Measurements from ENCODE around the gene CEP57L1.

CEP57L1 gene

DNA sequence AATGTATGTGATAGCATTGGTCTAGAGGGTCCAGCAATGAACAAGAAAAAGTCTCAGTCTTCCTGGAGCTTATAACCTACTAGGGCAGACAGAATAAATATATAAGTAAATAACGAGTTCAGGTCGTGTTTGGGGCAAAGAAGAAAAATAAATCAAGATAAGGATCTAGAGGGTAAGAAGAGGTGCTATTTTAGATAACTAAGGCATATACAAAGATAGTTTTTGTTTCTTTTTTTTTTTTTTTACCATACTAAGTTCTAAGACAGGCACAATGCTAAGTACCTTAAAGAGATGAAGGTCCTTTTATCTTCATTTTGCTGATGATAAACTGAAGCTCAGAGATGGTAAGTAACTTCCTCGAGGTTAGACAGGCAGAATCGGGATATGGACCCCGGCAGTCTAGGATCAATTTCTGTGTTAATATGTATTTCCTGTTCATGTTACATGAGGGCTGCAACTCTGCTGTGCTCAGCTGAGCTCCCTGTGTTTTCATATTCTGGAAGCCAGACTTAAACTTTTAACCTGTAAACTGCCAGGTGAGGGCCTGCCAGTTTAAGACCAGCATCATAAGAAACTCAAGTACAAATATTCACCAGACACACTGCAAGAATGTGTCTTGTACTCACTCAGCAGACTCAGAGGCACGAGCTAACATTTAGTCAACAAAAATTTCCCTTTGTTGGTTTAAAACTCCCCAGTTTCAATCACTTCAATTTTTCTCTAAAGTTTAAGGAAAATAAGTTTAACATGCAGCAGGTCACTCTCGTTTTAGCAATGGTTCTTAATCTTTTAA, 24.0 kb upstream of the CEP57L1 start:
- no peak for DNase-seq (ENCODE audit: low read depth)
- TF ChIP-seq, protein P1, sequence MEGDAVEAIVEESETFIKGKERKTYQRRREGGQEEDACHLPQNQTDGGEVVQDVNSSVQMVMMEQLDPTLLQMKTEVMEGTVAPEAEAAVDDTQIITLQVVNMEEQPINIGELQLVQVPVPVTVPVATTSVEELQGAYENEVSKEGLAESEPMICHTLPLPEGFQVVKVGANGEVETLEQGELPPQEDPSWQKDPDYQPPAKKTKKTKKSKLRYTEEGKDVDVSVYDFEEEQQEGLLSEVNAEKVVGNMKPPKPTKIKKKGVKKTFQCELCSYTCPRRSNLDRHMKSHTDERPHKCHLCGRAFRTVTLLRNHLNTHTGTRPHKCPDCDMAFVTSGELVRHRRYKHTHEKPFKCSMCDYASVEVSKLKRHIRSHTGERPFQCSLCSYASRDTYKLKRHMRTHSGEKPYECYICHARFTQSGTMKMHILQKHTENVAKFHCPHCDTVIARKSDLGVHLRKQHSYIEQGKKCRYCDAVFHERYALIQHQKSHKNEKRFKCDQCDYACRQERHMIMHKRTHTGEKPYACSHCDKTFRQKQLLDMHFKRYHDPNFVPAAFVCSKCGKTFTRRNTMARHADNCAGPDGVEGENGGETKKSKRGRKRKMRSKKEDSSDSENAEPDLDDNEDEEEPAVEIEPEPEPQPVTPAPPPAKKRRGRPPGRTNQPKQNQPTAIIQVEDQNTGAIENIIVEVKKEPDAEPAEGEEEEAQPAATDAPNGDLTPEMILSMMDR (IDR thresholded peaks at IDR 0.05; ENCODE audit: low read depth, low read length, missing control alignments) = no peak
- H3K4me3 ChIP-seq (ENCODE audit: low read depth, low read length) = no peak overlapping the region
- in situ Hi-C loops (cut with HindIII; ENCODE audit: low sequenced_read_pairs) = no loop called here

DNA sequence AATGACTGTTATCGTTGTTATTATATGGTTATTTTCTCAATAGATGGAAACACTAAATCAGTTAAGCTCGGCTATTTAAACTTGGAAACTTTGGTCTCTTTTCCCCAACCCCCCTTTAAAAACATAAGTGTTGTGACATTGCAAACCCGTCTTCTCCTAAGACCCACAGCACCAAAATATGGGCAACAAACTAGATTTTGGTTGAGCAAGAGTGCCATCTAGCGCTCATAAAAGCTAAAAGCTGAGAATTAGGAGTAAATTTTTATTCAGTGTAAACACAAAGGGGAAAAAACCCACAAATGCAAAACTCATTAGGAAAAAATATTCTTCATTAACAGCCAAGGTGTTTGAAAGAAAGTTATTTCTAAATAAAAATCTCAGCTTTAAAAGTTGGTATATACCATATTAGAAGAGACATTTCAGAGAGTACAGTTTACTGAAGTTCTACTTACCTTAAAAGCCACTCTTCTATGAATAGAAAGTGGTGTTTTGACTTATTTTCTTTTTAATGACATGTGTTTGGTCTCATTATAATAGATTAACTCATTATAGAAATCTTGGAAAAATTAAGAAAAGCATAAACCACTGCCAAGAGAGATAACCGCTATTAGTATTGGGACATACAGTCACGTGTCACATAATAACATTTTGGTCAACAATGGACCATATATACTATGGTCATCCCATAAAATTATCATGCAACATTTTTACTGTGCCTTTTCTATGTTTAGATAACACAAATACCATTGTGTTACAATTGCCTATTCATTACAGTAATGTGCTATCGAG, 21.8 kb upstream of the CEP57L1 start:
- TF ChIP-seq, protein P1 (IDR thresholded peaks at IDR 0.05; ENCODE audit: low read depth, low read length, missing control alignments) = peak; percentile 50
- peak; percentile 72 for DNase-seq (ENCODE audit: low read depth)
- in situ Hi-C loops (cut with HindIII; ENCODE audit: low sequenced_read_pairs) = no loop called here
- H3K4me3 ChIP-seq (ENCODE audit: low read depth, low read length) = no peak overlapping the region

DNA sequence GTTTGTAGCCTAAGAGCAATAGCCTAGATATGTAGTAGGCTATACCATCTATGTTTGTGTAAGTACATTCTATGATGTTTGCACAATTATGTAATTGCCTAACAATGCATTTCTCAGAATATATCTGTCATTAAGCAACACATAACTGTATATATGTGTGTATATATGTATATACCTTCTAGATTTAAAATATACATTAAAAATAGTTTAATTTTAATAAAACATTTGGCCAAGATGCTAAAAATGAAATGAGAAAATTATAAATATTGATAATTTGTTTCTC, 21.2 kb upstream of the CEP57L1 start:
- in situ Hi-C loops (cut with HindIII; ENCODE audit: low sequenced_read_pairs) = no loop called here
- TF ChIP-seq, protein P1 (IDR thresholded peaks at IDR 0.05; ENCODE audit: low read depth, low read length, missing control alignments) = no peak
- H3K4me3 ChIP-seq (ENCODE audit: low read depth, low read length) = no peak overlapping the region
- no peak for DNase-seq (ENCODE audit: low read depth)

DNA sequence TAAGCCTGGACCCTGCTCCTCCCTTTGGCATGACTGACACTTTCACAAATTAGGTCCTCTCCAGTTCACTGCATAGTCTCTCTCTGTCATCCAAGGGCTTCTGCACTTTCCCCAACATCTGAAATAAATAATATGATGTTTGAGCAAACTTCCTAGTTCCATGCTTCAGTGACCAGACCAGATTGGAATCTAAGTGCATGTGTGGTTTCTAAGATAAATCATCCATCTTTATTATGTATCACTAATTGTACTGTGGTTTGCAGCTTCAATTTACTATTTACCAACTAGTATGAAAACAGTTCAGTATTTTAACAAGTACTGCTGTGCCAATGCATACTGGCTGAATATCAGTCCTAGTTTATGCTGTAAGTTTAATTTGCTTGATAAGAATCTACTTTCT, 19.4 kb upstream of the CEP57L1 start:
- in situ Hi-C loops (cut with HindIII; ENCODE audit: low sequenced_read_pairs) = no loop called here
- no peak overlapping the region for H3K4me3 ChIP-seq (ENCODE audit: low read depth, low read length)
- DNase-seq (ENCODE audit: low read depth) = no peak
- TF ChIP-seq, protein P1 (IDR thresholded peaks at IDR 0.05; ENCODE audit: low read depth, low read length, missing control alignments) = no peak

DNA sequence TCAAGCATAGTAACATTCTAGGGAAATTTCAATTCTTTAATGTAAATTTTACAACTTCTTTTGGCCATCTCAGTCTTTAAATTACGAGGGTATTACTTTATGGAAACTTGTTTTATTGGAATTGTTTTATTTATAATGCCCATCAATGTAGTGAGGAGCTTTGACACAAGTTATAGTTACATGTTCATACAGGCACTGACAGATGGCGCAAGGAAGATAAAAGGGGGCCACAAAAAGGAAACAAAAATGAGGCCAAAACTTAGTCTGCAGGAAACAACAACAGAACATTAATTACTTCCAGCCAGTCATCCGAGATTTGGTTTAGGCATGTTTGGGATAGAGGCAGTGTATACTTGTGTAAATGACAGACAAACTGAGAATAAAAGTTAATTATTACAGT, 18.9 kb upstream of the CEP57L1 start:
- no peak for DNase-seq (ENCODE audit: low read depth)
- no peak overlapping the region for H3K4me3 ChIP-seq (ENCODE audit: low read depth, low read length)
- TF ChIP-seq, protein P1 (IDR thresholded peaks at IDR 0.05; ENCODE audit: low read depth, low read length, missing control alignments) = no peak
- in situ Hi-C loops (cut with HindIII; ENCODE audit: low sequenced_read_pairs) = no loop called here

DNA sequence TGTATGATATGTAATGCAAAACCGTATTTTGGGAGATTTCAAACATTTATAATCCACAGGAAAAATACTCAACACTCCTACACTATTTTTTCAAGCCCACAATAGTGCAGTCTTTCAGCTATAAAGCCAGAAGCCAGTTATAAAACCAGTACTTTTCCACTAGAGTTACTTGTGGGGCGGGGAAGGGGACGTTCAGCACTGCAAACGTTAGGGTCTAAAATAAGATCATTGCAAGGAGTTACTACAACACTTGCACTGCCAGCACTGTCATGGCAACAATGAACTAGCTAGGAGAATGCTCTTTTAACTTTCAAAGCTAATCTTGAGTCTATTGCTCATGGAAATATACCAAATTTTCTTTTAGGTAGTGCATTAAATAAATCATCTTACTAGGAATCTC, 15.3 kb upstream of the CEP57L1 start:
- H3K4me3 ChIP-seq (ENCODE audit: low read depth, low read length) = no peak overlapping the region
- no peak for DNase-seq (ENCODE audit: low read depth)
- in situ Hi-C loops (cut with HindIII; ENCODE audit: low sequenced_read_pairs) = no loop called here
- TF ChIP-seq, protein P1 (IDR thresholded peaks at IDR 0.05; ENCODE audit: low read depth, low read length, missing control alignments) = no peak

All from astrocyte of the cerebellum (primary cell).